C4-2B (cell line): ENCODE results near the gene DLG2.

Source experiments
- ZFX ChIP-seq: fragments of 450-650 bp; IDR thresholded peaks from 2 replicates; pipeline ENCODE4 v1.6.1; 2017
- TF ChIP-seq, protein P1 (sequence below): fragments of 450-650 bp; conservative IDR thresholded peaks from 2 replicates; pipeline ENCODE4 v1.5.1; 2017; ENCODE audit warnings: mild to moderate bottlenecking

DNA sequence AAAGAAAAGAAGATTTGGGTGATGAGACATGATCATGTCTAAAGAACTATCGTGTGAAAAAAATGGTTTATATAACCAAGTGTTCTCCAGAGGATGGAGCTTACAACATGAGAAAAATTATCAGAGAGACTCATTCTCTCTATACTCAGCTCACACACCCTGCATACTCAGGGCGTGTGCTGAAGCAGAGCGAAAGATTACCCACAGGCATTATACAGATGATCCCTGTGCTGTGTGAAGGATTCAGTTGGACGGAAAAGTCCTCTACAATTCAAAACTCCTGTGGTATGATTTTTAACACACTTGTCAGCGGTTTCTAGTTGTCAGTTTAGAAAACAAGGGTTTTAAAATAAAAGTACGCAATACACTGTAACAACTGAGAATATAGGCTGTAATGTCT lies 267.3 kb downstream of the DLG2 start:
- TF ChIP-seq, protein P1, sequence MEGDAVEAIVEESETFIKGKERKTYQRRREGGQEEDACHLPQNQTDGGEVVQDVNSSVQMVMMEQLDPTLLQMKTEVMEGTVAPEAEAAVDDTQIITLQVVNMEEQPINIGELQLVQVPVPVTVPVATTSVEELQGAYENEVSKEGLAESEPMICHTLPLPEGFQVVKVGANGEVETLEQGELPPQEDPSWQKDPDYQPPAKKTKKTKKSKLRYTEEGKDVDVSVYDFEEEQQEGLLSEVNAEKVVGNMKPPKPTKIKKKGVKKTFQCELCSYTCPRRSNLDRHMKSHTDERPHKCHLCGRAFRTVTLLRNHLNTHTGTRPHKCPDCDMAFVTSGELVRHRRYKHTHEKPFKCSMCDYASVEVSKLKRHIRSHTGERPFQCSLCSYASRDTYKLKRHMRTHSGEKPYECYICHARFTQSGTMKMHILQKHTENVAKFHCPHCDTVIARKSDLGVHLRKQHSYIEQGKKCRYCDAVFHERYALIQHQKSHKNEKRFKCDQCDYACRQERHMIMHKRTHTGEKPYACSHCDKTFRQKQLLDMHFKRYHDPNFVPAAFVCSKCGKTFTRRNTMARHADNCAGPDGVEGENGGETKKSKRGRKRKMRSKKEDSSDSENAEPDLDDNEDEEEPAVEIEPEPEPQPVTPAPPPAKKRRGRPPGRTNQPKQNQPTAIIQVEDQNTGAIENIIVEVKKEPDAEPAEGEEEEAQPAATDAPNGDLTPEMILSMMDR = no peak
- TF ChIP-seq ZFX = no peak
